Peyer's patch (tissue), 4 donors: ENCODE measurements around the gene CABP4. TPM values are rescaled to one million over a fixed set of nuclear protein-coding genes. Genes with fewer than 3 reads are reported as not detected.

Experiments used
- DNase-seq, 3 donors: peaks; one replicate each; pipeline ENCODE4 v3.0.0-alpha.2; 2017 to 2019
- H3K27ac ChIP-seq, 4 donors: fragments of 200-600 bp; sonication (generic); one replicate each; pipeline ENCODE4 v1.5.1; 2016 to 2019
- H3K27me3 ChIP-seq, 2 donors: fragments of 200-600 bp; sonication (generic); one replicate each; pipeline ENCODE4 v1.5.1; 2019
- H3K36me3 ChIP-seq, 3 donors: fragments of 200-600 bp; sonication (generic); one replicate each; pipeline ENCODE4 v1.5.1; 2016 to 2019
- H3K4me1 ChIP-seq, 4 donors: fragments of 200-600 bp; sonication (generic); one replicate each; pipeline ENCODE4 v1.5.1; 2016 to 2019
- H3K4me3 ChIP-seq, 4 donors: fragments of 200-600 bp; sonication (generic); 1 replicate in 3 of 4; 2 replicates in 1 of 4; pipeline ENCODE4 v1.5.1; 2016 to 2019; ENCODE audit warnings: mild to moderate bottlenecking in 1 of 4
- H3K9me3 ChIP-seq, 4 donors: fragments of 200-600 bp; sonication (generic); one replicate each; pipeline ENCODE4 v1.5.1; 2016 to 2019; ENCODE audit warnings: mild to moderate bottlenecking in 1 of 4
- POLR2A ChIP-seq, 2 donors: fragments of 450-650 bp; IDR thresholded peaks; one replicate each; pipeline ENCODE4 v1.5.1; 2017; ENCODE audit warnings: antibody characterized with exemption in 2 of 2, mild to moderate bottlenecking in 2 of 2, moderate library complexity in 2 of 2
- total RNA-seq, 4 donors: library from RNA; depleted of rRNA; stranded (reverse); fragments of >200 nt; gene quantifications; one replicate each; pipeline ENCODE4 v1.1.0, GENCODE V29; 2016
- TF ChIP-seq, protein P1 (sequence below), 6 experiments: fragments of 450-650 bp in 4 of 6; fragments of 200-600 bp in 2 of 6; sonication (generic) in 1 of 6; IDR thresholded peaks; one replicate each; pipeline ENCODE4 v1.5.1; 2017 to 2019; ENCODE audit warnings: antibody characterized with exemption in 6 of 6, mild to moderate bottlenecking in 3 of 6, moderate library complexity in 1 of 6

CABP4 gene
- total RNA-seq, 4 donors from 2014 or later = 0.85 to 3.3 (median 0.94) TPM; not detected in 1

- Histone ChIP-seq H3K36me3 (peaks cover 0 to 25% (median 0%) of the 10 kb centered on the region in 3 donors), H3K4me1 (peaks cover 0 to 42% (median 34%) of the 10 kb centered on the region in 4 donors), H3K27me3 (no peaks in the 10 kb centered on the region), H3K9me3 (no peaks in the 10 kb centered on the region), H3K27ac (peak within 1 kb of the TSS; percentile 94 to 99 (median 97)), H3K4me3 (peak within 1 kb of the TSS; percentile 74 to 79 (median 77))
- peak; percentile 88 to 92 (median 90) for DNase-seq
- TF ChIP-seq POLR2A (IDR thresholded peaks at IDR 0.05) = peak; percentile 21 to 22
- TF ChIP-seq, protein P1, sequence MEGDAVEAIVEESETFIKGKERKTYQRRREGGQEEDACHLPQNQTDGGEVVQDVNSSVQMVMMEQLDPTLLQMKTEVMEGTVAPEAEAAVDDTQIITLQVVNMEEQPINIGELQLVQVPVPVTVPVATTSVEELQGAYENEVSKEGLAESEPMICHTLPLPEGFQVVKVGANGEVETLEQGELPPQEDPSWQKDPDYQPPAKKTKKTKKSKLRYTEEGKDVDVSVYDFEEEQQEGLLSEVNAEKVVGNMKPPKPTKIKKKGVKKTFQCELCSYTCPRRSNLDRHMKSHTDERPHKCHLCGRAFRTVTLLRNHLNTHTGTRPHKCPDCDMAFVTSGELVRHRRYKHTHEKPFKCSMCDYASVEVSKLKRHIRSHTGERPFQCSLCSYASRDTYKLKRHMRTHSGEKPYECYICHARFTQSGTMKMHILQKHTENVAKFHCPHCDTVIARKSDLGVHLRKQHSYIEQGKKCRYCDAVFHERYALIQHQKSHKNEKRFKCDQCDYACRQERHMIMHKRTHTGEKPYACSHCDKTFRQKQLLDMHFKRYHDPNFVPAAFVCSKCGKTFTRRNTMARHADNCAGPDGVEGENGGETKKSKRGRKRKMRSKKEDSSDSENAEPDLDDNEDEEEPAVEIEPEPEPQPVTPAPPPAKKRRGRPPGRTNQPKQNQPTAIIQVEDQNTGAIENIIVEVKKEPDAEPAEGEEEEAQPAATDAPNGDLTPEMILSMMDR (IDR thresholded peaks at IDR 0.05) = no peak
These were observed 49.9 kb downstream of the CABP4 start, which contains the start of gene PITPNM1 for GRCh38 chr11:67504950-67505581. TSS of gene PITPNM1 (minus strand) at chr11:67505363. CDS start at chr11:67504180, 1,183 bp downstream.

- peaks cover 0 to 19% (median 0%) of the 10 kb centered on the region in 3 donors for H3K36me3 ChIP-seq
- TF ChIP-seq, protein P1 (IDR thresholded peaks at IDR 0.05) = peak; percentile 96 to 99 (median 98)
- peak; percentile 75 to 82 for TF ChIP-seq POLR2A (IDR thresholded peaks at IDR 0.05)
- DNase-seq = peak; percentile 85 to 96 (median 95)
- H3K4me3 ChIP-seq = peak overlapping the region; percentile 74 to 79 (median 77)
- peak overlapping the region; percentile 94 to 99 (median 97) for H3K27ac ChIP-seq
- H3K27me3 ChIP-seq = no peaks in the 10 kb centered on the region
- no peaks in the 10 kb centered on the region for H3K9me3 ChIP-seq
- peaks cover 0 to 49% (median 34%) of the 10 kb centered on the region in 4 donors for H3K4me1 ChIP-seq
These were observed 50.6 kb downstream of the CABP4 start for GRCh38 chr11:67505605-67506396.

GRCh38 chr11:67506426-67507051, 51.4 kb downstream of the CABP4 start:
- H3K4me1 ChIP-seq = peaks cover 0 to 50% (median 34%) of the 10 kb centered on the region in 4 donors
- DNase-seq = no peak
- peak overlapping the region in 3 of 4 donors; percentile 74 to 78 (median 76) for H3K4me3 ChIP-seq
- H3K27me3 ChIP-seq = no peaks in the 10 kb centered on the region
- no peak for TF ChIP-seq POLR2A (IDR thresholded peaks at IDR 0.05)
- TF ChIP-seq, protein P1 (IDR thresholded peaks at IDR 0.05) = no peak
- H3K9me3 ChIP-seq = no peaks in the 10 kb centered on the region
- H3K36me3 ChIP-seq = peaks cover 0 to 13% (median 0%) of the 10 kb centered on the region in 3 donors
- peak overlapping the region; percentile 94 to 99 (median 97) for H3K27ac ChIP-seq

DNA sequence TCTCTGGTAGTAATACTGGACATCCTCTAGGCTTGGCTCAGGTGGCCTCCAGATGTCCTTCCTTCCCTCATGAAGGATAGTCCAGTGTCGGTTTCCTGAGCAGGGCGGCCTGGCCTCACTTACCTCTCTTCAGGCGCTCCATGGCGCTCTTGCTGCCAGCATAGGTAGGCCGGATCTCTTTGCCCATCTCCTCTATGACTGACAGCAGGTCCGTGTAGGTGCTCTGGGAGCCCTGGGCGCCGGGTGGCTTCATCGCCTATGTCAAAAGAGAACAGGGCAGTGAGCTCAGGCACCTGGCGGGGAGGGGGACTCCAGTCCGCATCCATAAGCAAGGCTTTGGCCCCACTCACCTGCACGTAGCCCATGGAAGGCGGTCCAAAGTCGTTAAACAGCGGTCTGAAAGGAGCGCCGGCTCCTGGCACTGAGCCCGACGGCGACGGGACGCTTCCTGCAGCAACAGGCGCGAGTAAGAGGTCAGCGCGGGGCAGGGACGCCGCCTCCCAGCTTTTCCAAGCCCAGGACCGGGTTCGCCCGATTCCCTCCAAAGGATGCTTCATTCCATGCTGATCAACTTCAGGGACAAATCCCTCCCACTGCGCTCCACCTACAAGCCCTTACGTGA, 52.2 kb downstream of the CABP4 start:
- Histone ChIP-seq H3K27ac (peak overlapping the region; percentile 94 to 99 (median 97)), H3K4me3 (peak overlapping the region; percentile 70 to 87 (median 75)), H3K36me3 (peaks cover 0 to 5% (median 0%) of the 10 kb centered on the region in 3 donors), H3K4me1 (peaks cover 0 to 50% (median 34%) of the 10 kb centered on the region in 4 donors), H3K27me3 (no peaks in the 10 kb centered on the region), H3K9me3 (no peaks in the 10 kb centered on the region)
- TF ChIP-seq POLR2A (IDR thresholded peaks at IDR 0.05) = no peak
- TF ChIP-seq, protein P1 (IDR thresholded peaks at IDR 0.05) = no peak
- no peak for DNase-seq
